Activated T-helper 9 cell treated with anti-CD3 and anti-CD28 coated beads, Interleukin-2, amount 50 U/mL, for 16 hours (primary cell): Measurements from ENCODE around the gene ZFR.
"Not testable (repeated sequence)": the region's sequence is repeated elsewhere in the genome, so short reads cannot be mapped to it uniquely, and the experiment has no call there.

Experiments used
- DNase-seq: peaks from one replicate; pipeline ENCODE4 v3.0.0-alpha.2; 2020; ENCODE audit warnings: low read depth

ZFR gene

DNA sequence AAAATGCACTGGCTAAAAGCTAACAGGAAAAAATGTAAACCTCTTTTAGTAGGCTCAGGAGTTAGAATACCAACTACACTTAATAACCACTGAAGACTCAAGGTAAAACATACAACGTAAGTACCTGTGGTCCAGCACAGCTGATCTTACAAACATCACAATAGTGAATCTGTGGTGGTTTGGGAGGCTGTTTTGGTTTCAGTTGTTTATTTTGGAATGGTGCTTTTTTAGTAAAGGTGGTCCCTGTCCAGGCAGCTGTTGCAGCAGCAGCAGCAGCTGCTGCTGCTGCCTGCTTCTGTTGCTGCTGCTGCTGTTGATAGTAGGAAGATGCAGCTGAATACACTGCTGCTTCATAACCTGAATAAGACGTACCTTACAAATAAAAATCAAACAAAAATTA is 37.9 kb downstream of the ZFR start:
- DNase-seq, result no peak

GRCh38 chr5:32405507-32405906 is 39.0 kb downstream of the ZFR start:
- no peak for DNase-seq

DNA sequence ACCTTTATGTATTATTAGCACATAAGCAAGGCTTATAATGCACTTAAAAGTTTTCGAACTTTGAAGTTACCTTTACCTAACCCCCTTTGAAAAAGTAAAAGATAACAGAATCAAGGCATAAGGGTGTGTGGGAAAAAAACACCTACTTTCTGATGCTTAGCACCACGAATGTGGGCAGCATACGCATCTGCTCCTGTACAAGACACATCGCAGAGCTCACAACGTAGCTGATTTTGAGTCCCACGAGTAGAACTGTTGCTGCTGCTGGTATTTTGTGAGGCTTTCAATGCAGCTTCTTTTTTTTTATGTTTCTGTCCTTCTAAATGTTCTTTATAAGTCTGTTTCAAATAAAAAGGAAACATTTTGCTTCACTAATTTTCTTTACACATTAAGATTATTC is 40.8 kb downstream of the ZFR start:
- no peak for DNase-seq

DNA sequence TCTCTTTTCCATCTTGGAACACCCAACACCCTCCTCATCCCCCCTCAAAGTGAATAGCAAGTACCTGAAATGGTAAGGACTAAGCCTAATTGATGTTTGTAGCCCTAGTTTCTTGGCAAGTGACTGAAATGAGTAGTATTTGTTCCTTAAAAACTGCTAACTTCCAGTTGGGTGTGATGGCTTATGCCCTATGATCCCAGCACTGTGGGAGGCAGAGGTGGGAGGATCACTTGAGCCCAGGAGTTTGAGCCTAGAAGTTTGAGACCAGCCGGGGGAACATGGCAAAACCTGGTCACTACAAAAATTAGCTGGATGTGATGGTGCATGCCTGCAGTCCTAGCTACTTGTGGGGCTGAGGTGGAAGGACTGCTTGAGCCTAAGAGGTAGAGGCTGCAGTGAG is 44.1 kb downstream of the ZFR start:
- no peak for DNase-seq

DNA sequence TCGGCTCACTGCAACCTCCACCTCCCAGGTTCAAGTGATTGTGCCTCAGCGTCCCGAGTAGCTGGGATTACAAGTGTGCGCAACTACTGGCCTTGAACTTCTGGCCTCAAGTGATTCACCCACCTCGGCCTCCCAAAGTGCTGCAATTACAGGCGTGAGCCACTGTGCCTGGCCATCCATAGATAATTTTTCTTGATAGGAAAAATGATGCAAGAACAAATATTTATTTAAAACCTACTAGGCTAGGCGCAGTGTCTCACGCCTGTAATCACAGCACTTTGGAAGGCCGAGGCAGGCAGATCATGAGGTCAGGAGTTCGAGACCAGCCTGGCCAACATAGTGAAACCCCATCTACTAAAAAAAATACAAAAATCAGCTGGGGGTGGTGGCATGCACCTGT is 45.8 kb downstream of the ZFR start:
- DNase-seq, result not testable (repeated sequence)

DNA sequence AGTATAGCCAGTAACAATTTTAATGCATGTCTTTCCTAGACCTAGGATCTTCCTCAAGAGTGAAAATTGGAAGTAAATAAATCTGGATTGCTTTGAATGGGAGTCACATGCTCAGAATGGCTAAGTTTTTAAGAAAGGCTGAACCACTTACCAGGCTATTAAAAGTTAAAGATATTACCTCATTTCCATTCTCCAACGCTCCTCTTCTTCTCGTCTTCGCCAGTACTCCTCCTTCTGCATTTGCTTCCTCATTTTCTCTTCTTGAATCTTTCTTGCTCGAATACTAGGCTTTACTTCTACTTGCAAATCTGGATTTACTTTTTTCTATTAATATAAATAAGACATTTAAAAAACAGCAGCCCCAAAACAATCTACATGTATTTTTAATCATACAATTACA is 49.6 kb downstream of the ZFR start:
- no peak for DNase-seq

DNA sequence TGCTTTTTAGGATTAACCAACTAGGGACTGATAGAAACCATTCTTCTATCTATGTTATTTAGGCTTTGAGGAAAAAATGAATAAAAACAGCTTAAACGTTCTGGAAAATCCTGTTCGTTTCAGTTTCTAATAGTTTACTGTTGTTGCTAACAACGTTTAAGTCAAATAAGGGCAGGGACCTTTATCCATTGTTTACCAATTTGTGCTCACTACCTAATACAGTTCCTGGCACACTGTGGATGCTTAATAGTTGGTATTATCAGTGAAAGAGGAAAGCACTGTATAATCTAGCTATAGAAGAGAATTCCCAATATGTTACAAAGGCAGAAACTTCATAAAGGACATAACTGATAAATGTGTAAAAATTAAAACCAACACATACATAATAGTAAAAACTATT is 52.5 kb downstream of the ZFR start:
- no peak for DNase-seq

DNA sequence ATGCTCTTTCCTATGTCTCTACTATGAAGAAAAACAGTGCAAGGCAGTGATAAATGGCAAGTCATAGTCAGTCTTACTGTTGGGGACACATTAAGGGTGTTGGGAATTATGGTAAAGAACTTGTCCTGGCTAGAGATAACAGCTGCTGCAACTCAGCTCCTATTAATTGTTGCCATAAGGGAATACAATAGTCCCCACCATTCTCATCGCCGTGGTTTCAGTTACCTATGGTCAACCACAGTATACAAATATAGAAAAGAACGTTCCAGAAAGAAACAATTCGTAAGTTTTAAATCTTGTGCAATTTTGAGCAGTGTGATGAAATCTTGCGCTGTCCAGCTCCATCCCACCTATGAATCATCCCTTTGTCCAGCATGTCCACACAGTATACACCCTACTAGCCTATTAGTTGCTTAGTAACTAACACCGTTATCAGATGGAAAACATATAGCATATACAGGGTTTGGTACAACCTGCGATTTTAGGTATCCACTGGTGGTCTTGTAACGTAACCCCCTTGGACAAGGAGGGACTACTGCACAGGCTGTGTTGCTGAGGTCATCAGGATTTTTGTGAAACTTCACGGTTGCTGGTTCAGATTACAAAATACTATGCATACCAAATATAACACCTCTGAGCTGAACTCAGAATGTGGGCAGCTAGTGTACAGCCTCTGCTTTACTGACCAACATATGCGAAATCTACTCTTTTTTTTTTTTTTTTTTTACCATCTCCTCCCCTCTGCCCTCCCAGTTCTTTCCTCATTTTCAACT is 53.5 kb downstream of the ZFR start:
- DNase-seq, result no peak

GRCh38 chr5:32388432-32389129 is 56.0 kb downstream of the ZFR start:
- DNase-seq, result no peak

- DNase-seq, result no peak
Measured at GRCh38 chr5:32387841-32388240, 56.7 kb downstream of the ZFR start.

DNA sequence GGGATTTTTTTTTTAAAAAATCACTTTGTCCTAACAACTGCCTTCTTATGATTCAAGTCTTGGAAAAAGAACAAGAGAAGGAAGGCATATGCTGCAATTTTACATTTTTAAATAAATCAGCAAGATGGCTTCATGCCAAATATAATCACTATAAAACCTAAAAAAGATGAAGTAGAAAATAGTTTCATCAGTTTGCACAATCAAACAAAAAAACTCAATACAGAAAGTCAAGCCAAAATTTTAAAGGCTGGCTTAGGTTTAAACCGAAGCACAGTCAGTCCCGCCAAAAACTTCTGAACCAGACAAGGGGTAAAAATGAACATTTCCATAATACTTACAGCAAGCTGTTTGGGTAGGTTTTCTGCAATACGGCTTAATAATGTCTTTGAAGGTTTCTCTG is 57.3 kb downstream of the ZFR start:
- DNase-seq, result no peak

DNA sequence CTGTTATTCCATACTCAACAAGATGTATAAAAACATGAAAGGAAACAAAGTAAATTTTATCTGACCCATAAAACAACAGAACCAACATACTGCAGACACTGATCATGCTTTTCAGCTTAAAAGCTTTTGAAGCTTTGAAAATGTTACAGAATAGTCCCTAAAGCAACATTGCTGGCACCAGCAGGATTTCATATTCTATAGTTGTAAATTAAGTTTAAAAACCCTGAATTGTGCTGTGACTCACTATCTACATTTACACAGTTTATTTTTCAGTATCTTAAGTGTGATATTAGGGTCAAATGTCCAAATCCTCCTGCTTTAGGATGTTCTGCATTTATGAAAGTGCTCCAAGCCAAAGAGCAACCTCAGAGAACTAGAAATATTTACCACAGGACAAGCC is 59.9 kb downstream of the ZFR start:
- DNase-seq, result no peak

- DNase-seq, result no peak
Measured at GRCh38 chr5:32383586-32383985, 61.0 kb downstream of the ZFR start.

DNA sequence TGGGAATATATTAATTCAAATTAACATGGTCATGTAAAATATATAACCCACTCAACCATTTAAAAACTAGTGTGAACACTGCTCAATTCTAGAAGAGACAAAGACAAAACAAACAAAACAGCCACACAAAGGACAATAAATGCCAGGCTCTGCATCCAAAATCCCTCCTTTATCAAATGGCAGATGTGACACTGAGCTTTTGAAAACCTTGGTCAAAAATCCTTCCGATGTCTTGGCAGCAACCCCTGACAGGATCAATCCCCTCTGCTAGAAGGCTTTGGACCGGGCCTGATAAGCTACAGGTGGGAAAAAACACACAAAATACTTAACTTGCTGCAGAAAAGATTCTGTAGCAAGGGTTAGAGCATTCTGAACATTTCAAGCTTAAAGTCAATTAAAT is 61.5 kb downstream of the ZFR start:
- no peak for DNase-seq

DNA sequence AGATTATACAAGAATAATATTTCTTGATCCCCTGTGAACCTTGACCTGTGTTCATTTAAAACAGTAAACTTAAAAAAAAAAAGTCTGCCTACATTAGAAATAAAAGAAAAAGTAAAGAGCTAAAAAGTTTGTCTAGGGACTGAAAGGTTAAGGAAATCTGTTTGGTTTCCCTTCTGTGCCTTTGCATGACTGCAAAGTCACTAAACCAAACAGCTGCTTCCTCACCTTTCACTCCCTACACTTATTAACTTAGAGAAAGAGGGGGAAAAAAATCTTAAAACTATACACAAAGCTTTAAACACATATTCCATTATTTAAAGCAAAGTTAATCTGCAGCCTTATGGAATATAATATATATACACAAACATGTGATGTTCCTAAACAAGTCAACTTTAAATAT is 65.1 kb downstream of the ZFR start:
- DNase-seq, result no peak

GRCh38 chr5:32378966-32379365 is 65.6 kb downstream of the ZFR start:
- DNase-seq, result no peak

- no peak for DNase-seq
Measured at GRCh38 chr5:32369542-32370155, 74.9 kb downstream of the ZFR start.

- DNase-seq, result no peak
Measured at GRCh38 chr5:32369032-32369431, 75.5 kb downstream of the ZFR start.

DNA sequence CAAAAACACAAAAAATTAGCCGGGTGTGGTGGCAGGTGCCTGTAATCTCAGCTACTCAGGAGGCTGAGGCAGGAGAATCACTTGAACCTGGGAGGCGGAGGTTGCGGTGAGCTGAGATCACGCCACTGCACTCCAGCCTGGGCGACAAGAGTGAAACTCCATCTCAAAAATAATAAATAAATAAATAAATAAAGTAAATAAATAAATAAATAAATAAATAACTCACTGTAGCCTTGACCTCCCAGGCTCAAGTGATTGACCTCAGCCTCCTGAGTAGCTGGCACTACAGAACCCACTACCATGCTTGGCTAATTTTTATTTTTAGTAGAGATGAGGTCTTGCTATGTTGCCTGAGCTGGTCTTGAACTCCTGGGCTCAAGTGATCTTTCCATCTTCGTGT is 77.3 kb downstream of the ZFR start:
- DNase-seq, result not testable (repeated sequence)

GRCh38 chr5:32365623-32366022 is 78.9 kb downstream of the ZFR start:
- DNase-seq, result no peak

GRCh38 chr5:32363030-32363429 is 81.5 kb downstream of the ZFR start:
- no peak for DNase-seq

- DNase-seq, result no peak
Measured at GRCh38 chr5:32362527-32362926, 82.0 kb downstream of the ZFR start.

GRCh38 chr5:32360906-32361305 is 83.6 kb downstream of the ZFR start:
- no peak for DNase-seq
